GM19467 (cell line): ENCODE data around the gene GPR152.
A peak's percentile ranks its signal among the peaks of the same experiment; 100 is the strongest.
"Not testable (repeated sequence)": the region's sequence is repeated elsewhere in the genome, so short reads cannot be mapped to it uniquely, and the experiment has no call there.

Experiments
- ATAC-seq: cut with Tn5 transposase; IDR thresholded peaks from one replicate; pipeline ENCODE4 v1.9.1; 2021; ENCODE audit warnings: mild to moderate bottlenecking, moderate library complexity; ENCODE audit not compliant: unreplicated experiment

The GPR152 gene

DNA sequence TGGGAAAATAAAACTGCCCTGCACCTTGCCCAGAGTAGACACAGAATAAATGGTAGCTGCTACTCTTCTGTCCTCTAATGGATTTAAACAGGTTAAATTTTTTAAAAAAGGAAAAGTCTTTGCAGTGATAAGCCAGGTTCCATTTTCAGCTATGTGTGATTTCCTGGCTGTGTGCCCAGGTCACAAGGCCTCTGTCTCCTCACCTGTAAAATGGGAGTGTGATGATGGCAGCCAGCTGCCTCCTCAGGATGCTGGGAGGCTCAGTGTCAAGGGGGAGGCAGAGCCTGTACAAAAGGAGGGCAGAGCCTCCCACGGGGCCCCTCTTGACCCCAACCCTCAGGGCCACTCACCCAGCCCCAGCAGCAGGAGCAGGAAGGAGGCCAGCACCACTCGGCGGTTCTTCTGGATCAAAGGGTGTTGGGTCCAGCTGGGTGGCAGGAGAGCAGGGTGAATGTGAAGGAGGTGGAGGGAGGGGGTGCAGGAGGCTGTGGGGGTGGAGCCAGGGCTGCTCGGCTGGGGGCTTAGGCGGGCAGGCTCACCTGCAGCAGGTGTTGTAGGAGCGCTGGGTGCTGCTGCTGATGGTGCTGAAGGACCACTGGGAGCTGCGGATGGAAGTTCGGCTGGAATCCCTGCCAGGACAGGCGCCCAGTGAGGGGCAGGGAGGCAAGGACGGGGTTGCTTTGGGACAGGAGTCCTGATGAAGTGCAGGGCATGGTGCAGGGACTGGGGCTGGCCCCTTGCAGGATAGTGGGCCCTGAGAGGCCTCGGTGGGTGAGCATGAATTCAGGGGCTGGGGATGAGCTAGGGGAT, 14.6 kb upstream of the GPR152 start:
- no peak for ATAC-seq

DNA sequence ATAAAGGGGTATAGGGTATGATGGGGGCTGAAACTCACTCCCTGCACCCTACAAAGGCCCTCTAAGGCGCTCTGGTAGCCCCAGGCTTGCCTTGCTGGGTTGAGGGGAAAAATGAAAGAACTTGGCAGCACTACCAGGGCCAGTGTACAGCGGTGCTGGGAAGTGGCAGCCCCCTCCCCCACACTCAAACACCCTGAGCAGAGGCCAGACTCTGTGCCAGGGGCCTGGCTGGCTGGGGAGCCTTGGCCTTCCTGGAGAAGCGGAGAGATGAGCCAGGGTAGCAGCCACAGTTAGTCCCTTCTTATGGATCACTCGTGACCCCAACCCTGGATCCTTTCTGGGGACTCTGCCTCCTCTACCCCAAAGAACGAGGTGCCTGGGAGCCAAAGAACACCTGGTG, 13.8 kb upstream of the GPR152 start:
- ATAC-seq = no peak

GRCh38 chr11:67465530-67465929, 13.0 kb upstream of the GPR152 start:
- ATAC-seq = not testable (repeated sequence)

- ATAC-seq = no peak
Observed at GRCh38 chr11:67465189-67465510, 12.6 kb upstream of the GPR152 start.

- ATAC-seq = peak; percentile 44
Observed at GRCh38 chr11:67464411-67465188, 12.1 kb upstream of the GPR152 start.

DNA sequence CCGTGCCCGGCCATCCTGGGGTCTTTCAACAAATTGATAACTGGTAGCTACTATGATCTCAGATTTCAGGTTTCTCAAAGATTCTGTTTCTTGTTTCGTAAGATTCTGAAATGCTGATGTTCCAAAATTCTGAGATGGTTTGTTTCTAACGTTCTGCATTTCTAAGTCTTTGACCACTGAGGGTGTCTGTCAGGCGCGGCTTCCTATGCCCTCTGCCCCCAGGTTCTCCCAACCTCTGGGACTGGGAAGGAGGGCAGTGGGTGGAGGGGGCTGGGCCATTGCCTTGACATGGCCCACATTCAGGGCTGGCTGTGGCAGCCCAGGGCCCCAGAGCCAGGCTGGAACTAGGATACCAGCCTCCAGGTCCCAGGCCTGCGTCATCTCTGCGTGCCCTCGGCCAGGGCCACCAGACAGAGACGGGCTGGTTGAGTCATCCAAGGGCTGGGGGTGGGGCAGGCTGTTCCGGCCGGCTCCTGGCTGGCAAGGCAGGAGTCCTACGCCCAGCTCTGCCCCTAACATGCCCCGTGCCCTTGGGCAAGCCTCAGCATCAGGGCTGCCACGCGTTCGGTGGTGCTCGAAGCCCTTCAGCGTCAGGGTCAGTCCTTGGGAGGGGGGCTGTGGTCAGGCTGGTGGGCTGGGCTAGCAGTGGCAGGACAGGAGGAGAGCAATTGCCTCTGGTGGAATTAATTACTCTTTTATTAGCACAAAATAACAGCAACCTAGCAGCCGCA, 11.3 kb upstream of the GPR152 start:
- ATAC-seq = no peak

DNA sequence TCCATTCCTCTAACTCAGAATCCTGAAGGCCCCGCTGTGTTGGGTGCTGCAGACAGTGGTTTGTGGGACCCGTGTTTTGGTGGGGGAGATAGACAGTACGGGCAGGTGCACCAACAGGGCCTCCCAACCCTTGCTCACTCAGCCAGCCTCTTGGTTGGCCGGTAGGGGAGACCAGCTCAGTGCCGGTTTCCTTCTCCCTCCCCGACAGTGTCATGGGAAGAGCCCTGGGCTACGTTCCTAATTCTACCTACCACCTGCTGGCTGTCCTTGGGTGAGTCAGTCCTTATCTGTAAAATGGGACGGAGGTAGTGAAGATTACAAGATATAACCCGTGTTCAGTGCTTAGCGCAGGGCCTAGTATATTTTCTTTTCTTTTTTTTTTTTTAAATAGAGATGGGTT, 10.7 kb upstream of the GPR152 start:
- no peak for ATAC-seq

DNA sequence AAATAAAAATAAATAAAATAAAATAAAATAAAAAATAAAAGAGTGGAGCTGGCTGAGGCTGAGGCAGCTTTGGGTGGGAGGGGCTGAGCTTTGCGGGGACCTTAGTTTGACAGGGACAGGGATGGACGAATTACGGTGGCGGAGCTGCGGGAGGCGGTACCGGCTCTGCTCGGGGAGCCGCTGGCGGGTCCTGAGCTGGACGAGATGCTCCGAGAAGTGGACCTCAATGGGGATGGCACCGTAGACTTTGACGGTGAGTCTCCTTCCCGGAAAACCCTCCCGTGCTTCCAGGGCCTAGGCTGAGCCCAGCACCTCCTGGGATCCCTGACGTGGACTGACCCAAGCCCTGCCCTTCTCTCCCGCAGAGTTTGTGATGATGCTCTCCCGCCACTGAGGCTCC, 5.7 kb upstream of the GPR152 start:
- no peak for ATAC-seq

DNA sequence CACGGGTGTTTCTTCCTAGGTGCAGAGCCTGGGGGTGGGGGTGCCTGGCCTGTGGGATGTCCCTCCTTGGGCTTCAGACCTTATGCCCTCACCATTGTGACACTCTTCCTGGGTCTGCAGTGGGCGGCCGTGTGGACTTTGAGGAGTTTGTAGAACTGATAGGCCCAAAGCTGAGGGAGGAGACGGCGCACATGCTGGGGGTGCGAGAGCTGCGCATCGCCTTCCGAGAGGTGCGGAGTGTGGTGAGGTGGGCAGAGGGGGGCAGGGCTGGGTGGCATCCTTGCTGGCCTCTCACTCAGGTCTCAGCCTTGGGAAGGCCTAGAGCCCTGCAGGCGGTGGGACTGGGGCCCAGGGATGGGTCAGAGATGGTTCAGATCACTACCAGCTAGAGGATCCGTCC, 4.9 kb upstream of the GPR152 start:
- ATAC-seq = no peak

DNA sequence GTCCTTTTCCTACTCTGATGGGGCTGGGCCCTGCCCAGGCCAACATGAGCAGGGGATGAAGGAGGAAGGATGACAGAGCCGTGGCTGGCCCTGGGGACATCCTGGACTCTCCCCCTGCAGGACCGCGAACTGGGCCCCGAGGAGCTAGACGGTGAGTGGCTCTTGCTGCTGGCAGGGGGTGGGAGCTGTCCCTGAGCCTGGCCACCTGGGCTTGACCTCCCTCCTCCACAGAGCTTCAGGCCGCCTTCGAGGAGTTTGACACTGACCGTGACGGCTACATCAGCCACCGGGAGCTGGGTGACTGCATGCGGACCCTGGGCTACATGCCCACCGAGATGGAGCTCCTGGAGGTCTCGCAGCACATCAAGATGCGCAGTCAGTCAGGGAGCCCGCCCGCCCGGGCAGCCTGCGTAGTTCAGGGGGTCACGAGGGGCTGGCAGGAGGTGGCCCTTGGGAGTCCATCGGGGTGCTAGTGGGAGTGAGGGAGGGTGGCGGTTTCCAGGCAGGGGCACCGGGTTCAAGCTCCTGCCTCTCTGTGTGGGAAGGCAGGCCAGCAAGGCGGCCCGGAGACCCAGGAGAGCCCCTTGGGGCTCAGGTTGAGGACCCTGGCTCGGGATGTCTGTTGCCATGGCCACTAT, 3.7 kb upstream of the GPR152 start:
- no peak for ATAC-seq

DNA sequence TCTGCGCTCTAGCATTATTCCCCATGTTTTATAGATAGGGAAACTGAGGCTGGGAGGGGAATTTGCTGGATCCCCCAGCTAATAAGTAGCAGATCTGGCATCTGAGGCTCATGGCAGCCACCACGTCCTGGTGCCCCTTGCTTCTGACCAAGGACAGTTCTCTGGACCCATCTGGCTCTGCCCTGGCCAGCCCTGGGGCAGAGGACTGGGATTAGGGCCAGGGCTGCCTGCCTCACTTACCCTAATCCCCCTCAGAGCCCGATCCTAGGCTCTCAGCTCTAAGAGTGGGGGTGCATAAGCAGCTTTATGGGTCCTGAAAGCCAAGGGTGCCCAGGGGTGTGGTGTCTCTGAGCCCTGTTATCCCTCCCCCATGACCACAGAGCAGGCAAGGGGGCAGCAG, 2.5 kb upstream of the GPR152 start, which contains the start of gene CABP4:
Gene CABP4, plus strand, starts transcription at position 301 of the 400 bp plus-strand sequence. Its CDS starts 70 bp downstream, at position 371.
- no peak for ATAC-seq

DNA sequence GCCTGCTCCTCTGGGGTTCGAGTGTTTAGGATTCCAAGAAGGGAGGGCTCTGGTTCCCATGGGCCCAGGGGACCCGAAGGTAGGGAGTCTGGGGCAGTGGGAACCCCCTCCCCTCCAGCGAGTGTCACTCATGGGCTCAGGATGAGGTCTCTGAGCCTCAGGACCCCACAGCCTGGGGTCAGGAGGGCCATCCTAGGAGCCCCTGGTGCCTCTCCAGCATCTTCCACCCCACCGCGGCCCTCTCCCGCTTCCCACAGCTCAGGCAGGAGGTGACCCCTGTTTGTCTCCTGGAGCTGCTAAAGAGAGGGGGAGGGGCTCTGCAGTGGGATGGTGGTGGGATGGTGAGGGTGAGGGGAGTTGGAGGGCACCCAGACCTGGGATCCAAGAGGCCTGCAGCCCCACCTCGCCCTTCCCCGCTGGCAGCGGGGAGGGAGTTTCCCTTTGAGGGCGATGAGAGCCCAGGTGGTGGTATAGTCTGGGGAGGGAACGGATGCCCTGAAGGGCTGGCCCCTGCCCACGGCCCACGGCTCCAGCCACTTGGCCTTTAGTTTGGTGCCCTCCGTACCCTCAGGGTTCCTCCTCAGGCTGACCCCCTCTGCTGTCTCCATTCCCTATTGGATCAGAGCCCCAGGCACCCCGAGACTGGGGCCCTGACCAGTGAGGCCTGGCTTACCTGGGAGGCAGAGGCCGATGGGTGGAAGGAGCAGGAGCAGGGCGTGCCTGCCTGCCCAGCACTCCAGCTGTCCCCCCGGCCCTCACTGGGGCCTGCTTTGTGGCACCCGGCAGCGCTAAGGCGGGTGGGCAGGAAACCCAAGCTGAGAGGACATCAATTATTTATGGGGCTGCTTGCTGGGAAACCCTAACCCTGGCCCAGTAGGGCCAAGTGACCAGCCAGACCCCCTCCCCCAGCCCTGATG, 1.5 kb upstream of the GPR152 start:
- no peak for ATAC-seq

DNA sequence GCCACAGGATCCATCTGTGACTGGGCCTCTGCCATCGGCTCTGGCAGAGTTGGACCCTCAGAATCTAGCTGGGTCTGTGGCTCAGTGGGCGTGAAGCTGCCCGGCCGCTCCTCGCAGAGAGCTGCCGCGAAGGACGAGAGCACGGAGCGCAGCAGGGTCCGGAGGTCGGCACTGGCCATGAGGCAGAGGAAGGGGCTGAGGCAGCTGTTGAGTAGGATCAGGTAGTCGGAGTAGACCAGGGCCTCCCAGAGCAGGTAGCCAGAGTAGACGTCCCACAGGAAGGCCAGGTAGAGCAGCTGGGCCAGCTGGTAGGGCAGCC, 912 bp downstream of the GPR152 start:
- ATAC-seq = no peak

DNA sequence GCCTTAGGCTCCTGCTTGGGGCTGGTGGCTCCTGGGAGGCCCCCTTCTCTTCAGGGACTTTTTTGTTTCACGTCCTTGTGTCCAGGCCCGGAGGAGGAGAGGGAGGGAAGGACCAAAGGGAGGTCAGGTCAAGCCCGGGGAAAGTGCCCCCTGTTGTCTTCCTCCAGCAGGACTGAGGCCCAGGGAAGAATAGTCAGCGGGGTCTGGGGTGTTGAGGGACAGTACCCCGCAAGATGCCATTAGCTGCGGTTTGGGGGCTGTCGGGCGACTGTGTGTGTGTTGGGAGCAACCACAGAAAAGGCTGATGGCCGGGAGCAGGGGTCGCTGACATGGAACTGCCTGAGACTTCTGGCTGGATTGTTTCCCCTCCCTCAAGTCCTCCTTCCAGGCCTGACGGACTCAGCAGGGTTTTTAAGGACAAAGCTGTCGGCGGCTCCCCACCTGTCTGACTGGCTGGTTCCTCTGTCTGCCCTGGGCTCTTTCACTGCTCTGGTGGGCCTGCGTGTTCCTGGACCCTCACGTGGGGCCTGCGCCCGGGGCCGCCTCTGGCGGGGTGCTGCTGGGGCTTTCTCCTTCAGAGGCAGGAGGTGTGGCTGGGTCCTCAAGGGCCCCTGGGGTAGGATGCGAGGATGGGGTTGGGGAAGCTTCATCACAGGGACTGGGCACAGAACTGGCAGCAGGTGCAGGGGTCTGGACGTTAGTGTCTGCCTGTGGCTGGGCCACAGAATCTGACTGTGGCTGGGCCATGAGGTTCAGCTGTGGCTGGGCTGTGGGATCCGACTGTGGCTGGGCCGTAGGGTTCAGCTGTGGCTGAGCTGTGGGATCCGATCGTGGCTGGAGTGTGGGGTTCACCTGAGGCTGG, 1.5 kb downstream of the GPR152 start:
- ATAC-seq = no peak

DNA sequence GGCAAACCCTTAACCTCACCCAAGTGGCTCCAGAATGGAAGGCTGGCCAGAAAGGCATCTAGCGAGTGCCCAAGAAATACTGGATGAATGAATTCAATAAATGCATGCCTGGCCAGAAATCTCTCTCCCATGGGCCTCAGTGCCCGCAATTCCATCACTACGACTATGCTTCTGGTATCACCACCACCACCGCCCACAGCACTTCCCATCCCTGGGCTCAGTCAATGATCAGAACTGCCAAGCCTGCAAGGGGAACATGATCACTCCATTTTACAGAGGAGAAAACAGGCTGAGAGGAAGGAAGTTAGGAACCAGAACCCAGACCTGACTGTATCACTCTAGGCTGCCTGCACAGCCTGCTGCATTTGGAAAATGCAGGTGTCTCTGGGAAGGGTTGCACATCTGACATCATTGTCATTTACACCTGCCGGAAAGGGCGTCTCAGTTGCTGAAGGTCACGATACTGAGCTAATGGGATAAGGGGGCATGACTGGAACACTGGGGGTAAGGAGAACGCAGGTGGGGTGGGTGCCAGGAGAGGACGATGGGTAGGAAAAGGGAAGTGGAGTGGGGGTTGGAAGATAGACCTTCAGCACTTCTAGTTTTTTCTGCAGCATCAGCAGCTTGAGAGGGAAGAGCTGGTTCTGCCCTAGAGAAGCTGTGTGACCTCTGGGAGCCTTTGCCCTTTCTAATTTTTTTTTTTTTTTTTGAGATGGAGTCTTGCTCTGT, 3.2 kb downstream of the GPR152 start:
- ATAC-seq = no peak

- no peak for ATAC-seq
Observed at GRCh38 chr11:67448220-67448609, 4.3 kb downstream of the GPR152 start.

- ATAC-seq = no peak
Observed at GRCh38 chr11:67445515-67445914, 7.0 kb downstream of the GPR152 start.

DNA sequence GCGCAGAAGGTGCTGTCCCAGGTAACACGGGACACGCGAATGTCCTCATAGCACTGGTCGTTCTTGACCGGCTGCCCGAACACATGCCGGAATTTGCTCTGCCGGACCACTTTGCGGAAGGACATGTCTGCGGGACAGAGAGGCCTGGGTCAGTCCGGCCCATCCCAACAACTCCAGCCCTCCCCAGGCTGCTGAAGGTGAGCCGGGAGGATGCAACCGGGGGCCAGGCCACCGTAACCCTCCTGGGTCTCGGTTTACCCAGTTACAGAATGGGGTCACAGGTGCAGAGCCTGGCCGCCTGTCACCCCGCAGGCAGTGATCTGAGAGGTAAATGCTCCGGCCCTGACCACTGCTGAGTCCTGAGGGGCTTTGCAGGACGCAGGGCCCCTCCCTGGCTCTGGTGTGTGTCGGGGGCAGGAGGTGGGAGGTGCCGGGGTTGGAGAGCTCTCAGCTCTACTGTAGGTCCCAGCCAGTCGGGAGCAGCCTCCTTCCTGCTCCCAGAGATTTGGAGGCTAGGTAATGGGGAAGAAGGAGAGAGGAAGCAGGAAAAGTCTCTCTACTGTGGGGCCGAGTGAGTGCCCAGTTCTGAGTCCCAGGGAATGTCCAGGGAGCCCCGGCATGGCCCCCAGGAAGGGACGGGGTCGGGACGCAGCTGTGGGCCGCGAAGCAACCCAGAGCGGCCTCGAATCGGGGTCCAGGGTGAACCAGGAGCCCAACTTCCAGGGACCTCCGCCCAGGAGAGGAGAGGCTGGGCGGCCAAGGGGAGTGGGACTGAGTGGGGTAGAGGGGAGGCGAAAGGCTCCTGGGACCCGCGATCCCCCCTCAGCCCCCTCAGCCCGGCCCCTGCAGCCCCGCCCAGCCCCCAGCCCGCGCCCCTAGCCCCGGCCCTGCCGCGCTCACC, 9.8 kb downstream of the GPR152 start:
- no peak for ATAC-seq
